GM04503 (cell line): ENCODE measurements around the gene ITGB2.

Source experiments
- DNase-seq: peaks from one replicate; pipeline ENCODE4 v3.0.0-alpha.2; 2012; ENCODE audit warnings: low read depth

Gene ITGB2

DNA sequence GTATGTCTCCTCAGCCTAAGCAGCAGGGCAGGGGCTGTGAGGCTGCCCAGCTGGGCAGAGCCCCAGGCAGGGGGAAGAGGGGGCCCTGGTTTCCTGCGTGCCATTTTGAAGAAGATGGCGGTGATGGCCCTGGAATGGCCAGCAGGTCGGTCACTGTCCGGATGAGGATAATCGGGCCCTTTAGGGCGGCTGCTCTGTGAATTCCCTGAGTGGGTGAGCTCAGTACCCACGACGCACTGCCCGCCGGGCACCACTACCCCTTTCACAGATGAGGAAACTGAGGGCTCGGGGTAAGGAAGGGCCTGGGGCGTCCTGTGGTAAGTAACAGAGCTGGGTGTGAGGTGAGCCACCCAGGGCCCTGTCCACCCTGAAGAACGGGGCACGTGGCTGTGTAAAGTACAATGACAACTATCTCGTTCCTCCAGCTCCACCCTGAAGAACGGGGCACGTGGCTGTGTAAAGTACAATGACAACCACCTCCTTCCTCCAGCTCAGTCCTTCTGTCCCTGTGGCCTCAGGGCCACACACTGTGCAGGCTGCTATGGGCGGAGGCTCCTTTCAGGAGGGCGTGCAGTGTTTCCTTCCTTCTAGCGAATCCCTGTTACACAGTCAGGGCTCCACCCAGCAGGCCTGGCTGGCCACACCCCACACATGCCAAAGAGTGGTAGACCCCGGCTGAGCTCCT lies 23.2 kb downstream of the ITGB2 start:
- DNase-seq, result no peak

DNA sequence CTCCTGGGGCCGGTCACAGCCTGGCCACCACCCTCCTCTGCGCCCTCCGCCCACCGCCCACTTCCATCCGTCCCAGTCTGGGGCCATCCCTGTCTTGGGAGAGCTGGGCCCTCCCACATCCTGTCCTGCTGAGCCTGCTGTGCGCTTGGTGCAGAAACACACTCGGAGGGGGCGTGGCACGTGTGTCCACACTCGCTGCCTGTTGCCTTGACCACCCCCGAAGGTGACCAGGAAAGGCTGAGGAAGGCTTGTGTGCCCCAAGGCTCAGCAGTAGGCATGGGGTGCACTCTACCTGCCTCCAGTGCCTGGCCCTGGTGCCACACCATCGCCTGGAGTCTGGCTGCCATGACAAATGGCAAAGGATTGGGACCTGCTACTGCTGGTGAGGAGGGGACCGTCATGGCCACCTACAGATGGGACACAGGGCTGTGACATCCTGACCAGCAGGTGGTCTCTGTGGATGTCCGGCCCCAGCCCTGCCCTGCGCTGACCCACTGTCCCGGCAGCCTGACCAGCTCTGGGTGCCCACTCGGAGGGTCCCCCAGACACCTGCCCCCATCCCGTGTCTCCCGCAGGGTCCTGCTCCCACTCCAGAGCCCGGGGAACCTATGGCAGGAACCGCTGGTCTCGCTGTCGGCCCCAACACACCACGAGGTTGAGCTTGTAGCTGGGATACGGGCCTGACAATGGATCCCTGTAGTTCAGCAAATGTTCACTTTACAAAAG lies 24.0 kb downstream of the ITGB2 start:
- DNase-seq, result no peak

DNA sequence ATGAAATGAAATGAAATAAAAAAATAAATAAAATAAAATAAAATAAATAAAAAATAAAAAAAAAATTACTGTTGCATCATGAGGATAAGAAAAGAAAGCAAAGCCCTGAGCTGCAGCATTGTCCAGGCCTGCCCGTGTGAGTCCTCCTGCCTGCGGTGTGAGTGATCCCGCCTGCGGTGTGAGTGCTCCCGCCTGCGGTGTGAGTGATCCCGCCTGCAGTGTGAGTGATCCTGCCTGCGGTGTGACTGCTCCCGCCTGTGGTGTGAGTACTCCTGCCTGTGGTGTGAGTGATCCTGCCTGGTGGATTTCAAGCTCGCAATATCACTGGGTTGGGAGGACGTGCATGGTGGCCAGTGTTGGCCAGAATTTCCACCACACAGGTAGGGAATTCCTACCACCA lies 24.8 kb downstream of the ITGB2 start:
- DNase-seq, result no peak

DNA sequence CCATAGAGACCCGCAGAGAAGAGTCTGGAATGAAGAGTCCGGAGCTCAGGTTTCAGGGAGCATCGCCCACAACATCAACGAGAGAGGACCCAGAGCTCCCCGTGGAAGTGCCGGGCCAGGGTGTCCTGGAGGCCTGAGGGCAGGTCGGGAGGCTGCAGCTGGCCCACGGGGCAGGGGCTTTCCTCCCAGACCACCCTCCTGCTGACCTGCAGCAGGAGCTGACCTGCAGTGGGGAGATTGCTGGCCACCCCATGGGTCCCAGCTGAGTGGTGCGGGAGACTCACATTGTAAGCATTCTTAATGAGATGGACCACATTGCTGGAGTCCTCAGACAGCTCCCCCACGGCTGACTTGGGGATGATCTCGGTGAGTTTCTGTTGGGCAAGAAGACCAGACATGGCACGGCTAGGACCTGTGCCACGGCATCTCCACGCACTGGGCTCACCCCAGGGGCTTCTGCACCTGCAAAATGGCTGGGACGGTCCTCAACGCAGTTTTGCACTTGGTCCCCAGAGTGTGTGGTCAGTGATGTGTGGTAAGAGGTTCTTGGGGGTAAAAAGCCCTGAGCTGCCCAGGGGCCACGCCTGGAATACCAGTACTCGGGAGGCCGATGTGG lies 25.9 kb downstream of the ITGB2 start:
- DNase-seq, result no peak

DNA sequence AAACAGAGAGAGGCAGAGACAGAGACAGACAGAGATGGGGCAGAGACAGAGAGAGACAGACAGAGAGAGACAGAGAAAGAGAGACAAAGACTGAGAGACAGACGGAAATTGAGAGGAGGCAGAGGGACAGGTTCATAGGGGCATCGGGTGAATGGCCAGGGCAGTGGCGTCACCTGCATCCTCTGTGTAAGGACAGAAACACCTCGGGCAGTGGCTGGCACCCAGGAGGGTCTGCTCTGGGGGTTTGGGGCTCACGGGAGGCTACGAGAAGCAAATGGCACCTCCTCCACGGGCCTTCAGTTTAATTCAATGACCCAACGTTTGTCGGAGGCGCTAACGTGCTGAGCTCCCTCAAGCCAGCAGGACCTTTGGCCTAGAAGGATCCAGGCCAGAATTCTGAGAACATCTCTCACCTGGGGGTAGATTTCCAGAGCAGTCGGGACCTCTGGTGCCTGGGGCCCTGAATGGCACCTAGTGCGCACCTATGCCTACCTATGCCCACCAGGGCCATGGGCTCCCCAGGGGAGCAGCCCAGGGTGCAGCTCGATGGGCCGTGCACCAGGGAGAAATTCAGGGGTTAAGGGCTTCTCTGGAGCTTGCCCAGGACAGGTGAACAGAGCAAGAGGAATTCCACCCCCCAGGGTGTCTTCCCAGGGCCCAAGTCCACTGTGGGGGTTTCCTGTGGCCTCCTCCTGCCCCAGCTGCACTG lies 26.6 kb downstream of the ITGB2 start:
- no peak for DNase-seq

DNA sequence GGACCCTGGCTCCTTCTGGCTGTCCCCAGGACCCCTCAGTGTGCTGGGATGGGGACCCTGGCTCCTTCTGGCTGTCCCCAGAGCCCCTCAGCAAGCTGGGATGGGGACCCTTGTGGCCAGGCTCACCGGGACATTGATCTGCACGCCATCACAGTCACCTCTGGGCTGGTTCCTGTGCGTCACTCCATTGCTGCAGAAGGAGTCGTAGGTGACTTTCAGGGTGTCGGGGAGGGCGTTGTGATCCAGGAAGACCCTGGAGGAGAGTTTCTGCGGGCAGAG lies 27.5 kb downstream of the ITGB2 start:
- no peak for DNase-seq

DNA sequence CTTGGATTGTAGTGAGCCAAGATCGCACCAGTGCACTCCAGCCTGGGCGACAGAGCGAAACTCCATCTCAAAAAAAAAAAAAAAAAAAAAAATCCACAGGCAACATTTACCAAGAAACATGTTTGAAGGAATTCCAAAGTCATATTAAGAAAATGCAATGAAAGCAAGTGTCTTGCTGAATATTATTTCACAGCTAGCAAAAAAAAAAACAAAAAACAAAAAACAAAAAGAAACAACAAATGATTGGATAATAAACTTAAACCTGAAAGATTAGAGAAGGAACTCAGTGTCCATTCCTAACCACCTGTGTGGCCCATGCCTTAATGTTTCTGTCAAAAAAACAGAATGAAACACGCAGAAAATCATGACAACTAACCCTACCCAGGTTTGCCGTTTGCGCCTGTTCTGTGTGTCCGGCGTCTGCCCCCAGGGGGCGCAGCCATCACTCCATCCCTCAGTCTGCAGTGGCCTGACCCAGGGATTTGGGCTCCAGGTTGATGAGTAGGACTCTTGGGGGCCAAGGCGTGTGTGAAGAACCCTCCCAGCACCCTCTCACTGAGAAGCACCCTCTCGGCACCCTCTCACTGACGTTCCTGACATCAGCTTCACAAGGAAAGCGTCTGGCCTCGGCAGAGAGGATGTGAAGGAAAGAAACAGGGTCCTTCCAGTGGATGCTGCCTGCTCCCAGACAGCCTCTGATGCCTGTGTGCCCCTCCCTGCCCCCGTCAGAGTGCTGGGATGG lies 28.0 kb downstream of the ITGB2 start:
- no peak for DNase-seq

DNA sequence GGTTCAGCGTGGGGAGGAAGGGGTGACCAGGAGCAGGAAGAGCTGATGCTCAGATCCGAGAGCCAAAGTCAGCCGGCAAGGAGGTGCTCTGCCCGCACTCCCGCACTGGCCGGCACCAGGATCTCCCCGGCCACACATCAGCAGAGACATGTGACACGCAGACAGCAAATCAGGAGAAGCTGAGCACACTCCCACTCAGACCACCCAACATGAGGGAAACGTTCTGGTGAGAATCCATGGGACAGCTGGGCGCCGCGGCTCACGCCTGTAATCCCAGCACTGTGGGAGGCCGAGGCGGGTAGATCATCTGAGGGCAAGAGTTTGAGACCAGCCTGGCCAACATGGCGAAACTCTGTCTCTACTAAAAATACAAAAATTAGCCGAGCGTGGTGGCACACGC lies 28.6 kb downstream of the ITGB2 start:
- no peak for DNase-seq

DNA sequence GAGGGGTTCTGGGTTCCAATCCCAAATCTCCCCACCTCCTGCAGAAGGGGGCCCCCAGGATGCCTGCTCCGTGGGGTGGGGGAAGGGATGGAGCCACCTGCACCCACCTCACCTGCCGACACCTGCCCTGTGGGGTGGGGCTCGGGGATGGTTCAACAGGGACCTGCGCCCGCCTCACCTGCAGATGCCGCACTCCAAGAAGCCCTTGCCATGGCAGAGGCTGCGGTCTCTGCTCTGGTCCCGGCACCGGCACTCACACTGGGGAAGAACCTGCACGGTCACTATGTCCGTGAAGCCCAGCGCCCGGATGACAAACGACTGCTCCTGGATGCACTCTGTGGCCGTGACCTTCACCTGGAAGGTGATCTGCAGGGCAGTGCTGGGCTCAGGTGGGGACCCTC lies 29.1 kb downstream of the ITGB2 start:
- no peak for DNase-seq

DNA sequence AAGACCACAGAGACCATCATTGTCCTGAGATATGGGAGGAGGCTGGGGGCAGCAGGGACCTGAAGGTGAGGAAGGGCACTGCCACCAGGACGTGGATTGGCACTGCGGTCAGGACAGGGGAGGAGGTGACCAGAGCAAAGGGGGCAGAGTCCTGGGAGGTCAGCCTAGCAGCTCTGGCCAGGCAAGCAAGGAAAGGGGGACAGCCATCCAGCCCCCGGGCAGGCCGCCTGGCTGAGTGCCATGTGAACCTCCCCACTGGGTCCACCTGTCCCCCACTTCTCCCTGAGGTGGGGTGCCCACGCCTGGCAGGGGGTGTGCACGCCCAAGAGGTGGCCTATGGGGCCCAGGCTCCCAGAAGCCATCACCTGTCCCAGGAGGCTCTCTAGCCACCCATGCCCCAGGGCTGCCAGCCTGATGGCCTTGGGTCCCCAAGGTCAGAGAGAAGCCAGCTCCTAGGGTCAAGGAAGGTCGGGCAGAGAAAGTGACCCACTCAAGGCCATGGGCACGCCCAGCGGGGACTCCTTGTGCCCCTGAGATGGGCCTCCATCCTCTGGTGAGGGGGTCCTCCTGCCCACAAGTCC lies 29.6 kb downstream of the ITGB2 start:
- no peak for DNase-seq

DNA sequence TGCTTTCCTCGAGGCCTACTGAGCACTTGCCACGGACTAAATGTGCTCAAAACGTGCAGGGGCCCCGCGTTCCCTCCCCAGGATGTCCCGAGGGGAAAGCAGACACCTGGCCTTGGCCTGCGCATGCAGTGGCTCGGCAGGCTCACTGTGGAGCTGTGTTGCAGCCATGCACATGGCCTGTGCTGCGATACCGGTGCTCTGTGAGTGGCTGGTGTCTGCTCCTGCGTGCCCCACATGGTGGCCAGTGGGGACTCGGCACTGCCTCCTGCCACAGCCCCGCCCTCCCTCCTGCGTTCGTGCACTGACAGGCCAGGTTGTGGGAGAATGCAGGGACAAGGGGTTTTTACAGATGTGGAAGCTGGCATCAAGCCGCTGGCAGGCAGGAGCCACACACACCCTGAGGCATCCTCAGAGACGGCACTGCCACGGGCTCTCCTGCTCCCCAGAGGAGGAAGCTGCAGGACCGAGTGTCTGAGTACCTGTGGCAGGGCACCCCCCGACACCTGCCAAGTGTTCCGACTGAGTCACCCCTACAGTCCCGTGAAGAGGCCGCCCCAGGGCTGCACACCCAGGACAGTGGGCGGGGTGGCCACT lies 30.3 kb downstream of the ITGB2 start:
- DNase-seq, result no peak

DNA sequence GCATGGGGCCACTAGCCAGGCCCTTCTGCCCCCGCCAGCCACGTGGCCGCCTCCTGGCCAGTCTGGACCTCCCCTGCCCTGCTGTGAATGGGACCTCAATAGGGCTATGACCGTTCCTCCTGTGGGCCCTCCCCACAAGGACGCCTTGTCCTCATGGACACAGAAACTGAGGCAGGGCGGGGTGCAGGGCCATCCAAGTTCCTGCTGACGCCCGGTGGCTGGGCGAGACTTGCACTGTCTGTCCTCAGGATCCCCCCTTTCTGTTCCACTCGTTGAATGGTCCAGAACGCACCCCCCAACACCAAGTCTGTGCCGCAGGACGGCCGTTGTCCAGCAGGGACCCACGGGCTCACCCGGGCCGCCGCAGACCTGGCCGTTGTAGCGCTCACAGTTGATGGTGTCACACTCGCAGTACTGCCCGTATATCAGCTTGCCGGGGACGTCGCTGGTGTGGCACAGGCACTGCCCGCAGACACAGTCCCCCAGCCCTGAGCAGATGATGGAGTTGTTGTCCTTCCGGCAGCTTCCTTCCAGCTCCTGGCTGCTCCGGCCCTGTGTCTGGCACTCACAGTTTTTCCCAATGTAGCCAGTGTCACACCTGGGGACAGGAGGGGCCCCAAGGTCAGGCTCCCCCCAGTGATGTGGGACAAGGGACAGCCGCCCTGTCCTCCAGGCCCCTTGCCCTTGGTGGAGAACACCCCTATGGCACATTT lies 30.9 kb downstream of the ITGB2 start:
- DNase-seq, result no peak

DNA sequence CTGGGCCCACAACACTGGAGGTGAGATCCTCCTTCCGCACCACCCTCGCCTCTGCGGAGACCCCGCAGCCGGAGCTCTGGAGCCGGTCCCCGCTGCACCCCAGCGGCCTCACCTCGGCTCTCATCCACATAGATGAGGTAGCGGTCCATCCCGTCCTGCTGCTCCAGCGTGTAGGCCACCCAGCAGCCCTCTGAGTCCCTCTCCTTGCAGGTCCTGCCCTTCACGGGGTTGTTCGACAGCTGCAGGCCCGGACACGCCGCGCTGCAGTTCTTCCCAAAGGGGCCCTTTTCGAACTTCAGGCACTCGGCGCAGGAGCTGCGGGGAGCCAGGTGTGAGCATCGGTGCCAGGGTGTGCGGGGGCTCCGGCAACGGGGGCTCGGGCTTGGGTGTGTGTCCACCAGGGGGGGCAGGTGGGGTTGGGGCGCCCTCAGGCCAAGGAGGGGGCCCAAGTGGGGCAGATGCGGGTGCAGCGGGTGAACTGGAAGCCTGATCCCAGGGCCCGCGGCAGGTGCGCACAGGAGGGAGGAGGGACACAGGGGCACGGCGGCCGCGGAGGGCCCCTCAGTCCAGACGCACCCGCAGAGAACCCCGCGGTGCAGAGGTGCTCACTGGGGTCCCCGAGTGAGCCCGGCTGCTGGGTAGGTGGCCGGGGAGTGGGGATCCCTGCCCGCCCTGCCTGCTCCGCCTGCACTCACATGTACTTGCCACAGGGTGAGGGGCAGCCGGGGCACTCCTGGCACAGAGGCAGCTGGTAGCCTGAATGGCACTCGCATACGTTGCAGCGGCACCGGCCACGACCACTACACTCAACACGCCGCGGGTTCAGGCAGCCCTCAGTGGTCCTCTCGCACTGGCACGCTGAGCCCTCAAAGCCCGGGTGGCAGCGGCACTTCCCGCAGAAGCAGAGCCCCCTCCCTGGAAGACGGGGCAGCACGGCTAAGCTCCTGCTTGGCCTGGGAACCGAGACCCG lies 31.8 kb downstream of the ITGB2 start:
- DNase-seq, result no peak

DNA sequence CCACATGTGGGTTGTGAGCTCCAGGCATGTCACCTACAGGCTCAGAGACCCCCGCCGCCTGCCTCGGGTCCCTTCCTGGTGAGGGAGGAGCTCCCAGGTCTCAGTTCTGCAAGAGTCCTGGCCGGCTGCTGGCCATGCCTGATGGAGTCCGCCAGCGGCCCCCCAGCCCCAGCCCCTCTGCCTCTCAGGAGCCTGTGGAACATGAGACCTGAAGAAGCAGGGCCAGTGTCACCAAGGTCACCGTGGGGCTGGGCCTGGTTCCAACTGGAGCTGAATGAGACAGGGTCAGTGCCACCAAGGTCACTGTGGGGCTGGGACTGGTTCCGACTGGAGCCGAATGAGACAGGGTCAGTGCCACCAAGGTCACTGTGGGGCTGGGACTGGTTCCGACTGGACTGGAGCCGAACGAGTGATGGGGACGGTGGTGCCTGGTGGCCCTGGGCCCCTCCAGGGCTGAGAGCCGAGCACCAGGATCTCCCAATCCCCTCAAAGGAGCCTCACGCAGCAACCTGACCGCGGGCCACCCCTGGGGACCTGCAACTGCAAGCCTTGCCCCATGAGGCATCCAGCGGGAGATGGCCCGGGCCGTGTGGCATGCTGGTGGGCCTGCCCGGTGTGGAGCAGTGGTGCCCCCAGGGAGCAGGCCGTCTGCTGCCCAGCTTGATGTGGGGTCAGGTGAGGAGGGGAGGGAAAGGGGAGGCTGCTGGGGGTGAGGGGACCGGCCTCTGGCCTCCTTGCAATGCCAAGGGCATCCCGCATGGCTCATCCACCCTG lies 32.7 kb downstream of the ITGB2 start:
- DNase-seq, result no peak

DNA sequence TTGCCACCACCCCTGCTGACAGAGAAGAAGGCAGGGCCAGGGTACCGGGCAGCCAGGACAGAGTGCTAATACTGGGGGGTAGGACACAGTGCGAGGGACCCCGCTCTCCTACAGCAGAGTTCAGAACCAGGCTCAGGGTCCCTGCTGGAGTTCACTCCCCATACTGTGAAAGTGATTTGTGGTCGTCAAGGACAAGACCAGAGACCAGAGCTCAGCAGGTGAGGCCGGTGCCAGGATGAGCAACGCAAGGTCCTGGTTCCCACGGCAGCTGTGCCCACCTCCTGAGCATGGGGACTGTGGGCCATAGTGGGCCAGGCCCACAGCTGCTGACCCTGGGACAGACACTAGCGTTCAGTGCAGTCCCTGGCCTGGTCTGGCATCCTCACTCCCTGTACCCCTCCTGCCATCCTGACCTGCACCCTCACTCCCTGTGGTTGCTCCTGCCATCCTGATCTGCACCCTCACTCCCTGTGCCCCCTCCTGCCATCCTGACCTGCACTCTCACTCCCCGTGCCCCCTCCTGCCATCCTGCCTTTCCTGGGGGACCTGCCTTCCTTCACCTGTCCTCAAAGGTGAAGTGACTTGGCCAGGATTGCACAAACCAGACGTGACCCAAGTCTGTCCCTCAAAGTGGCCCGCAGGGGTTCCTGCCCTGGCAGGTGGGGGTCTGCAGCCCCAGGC lies 33.4 kb downstream of the ITGB2 start:
- no peak for DNase-seq

DNA sequence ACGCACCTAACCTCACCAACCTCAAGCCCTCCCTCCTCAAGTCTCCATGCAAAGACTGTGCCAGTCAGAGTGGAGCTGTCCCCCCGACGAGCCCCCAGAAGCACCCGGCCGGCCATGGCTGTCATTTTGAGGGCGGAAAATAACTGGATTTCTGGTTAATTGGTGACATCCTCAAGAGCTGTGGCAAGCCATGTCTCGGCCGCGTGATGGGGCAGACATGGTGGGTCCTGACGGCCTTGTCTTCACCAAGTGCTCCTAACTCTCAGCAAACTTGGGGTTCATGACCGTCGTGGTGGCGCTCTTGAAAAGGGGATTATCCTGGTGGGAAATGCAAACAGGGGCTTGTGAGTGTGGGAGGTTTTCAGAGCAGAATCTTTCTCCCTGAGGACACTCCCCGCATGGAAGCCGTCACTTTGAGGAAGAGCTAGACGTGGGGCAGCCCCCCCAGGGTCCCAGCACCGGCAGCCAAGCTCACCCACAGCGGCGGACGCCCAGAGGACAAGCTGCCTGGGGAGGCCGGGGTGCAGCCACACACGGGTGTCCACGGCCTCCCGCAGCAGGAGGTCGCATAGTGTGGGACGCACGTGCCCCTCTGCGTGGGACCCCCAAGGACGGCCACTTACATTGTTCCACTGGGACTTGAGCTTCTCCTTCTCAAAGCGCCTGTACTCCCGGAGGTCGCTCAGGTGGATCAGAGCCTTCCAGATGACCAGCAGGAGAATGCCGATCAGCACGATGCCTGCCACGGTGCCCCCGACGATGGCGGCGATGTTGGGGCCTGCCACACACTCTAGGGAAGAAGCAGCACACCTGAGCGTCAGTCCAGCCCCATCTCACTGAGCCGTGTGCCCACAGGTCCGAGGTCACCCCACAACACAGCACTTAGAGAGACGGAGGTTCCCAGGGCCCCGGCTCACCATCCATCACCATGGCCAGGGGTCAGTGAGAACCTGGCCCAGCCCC lies 34.3 kb downstream of the ITGB2 start:
- DNase-seq, result no peak

DNA sequence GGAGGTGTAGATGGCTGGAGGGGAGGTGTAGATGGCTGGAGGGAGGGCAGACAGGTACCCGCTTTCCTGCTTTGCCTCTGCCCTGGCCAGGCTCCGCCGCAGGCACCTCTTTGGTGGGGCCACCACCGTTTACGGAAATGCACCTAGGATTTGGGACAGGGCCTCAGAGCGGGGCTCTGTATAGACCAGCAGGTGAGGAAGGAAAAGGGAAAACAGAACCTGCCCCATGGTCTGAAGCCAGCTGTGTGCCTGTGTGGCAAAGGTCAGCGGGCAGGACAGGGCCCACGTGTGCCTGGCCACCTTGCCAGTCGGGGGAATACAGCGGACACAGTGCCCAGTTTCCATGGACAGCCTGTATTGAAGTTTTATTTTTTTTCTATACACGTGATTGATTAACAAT lies 35.1 kb downstream of the ITGB2 start:
- no peak for DNase-seq
